ENCODE measurements around the gene TRIAP1.

TRIAP1 gene

DNA sequence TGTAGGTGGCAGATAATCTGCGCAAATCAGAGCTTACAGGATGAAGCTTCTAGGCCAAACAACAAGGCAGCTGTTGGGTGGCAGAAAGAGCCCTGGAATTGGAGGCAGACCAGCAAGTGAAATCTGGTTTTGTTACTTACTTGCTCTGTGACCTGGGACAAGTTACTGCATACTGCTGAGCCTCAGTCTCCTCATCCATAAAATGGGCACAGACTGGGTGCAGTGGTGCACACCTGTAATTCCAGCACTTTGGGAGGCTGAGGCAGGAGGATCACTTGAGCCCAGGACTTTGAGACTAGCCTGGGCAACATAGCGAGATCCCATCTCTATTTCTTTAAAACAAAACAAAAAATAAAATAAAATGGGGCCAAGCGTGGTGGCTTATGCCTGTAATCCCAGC lies 39.6 kb downstream of the TRIAP1 start:
- Histone ChIP-seq H3K23ac (ENCODE audit: low read length) (no peak overlapping the region), H3K27me3 (ENCODE audit: insufficient read depth, low read length) (no peaks in the 10 kb centered on the region), H2AK5ac (ENCODE audit: low read length) (no peak overlapping the region), H3K4me3 (ENCODE audit: low read depth, low read length) (no peak overlapping the region), H2BK120ac (ENCODE audit: insufficient read depth, low read length, poor library complexity) (no peak overlapping the region), H4K8ac (ENCODE audit: low read depth, low read length) (no peak overlapping the region), H4K91ac (ENCODE audit: low read depth, low read length) (no peak overlapping the region), H3K4me2 (ENCODE audit: low read length) (no peak overlapping the region), H3K36me3 (ENCODE audit: control insufficient read depth in 1 of 2, insufficient read depth in 2 of 2, low read length in 2 of 2) (no peaks in the 10 kb centered on the region), H3K79me2 (ENCODE audit: control insufficient read depth, insufficient read depth, low read length, poor library complexity) (no peaks in the 10 kb centered on the region), H3K79me1 (ENCODE audit: low read length) (no peaks in the 10 kb centered on the region), H3K4ac (ENCODE audit: low read depth, low read length) (no peak overlapping the region), H2BK12ac (ENCODE audit: low read length) (no peak overlapping the region), H3K4me1 (ENCODE audit: control insufficient read depth in 1 of 2, insufficient read depth in 2 of 2, low read length in 2 of 2) (no peaks in the 10 kb centered on the region), H3K18ac (ENCODE audit: low read length) (no peak overlapping the region), H3K9ac (ENCODE audit: low read length) (no peak overlapping the region), H4K12ac (ENCODE audit: low read depth, low read length) (no peak overlapping the region), H3K27ac (ENCODE audit: low read depth, low read length) (no peak overlapping the region), H2BK5ac (ENCODE audit: low read depth, low read length, poor library complexity) (no peak overlapping the region), H3K9me3 (ENCODE audit: insufficient read depth, low read depth, low read length) (peaks cover 1% of the 10 kb centered on the region), H3K14ac (ENCODE audit: low read length) (no peak overlapping the region), H2AFZ (ENCODE audit: insufficient read depth, low read length, poor library complexity) (no peak overlapping the region)
- DNase-seq, result no peak
- WGBS (ENCODE audit: extremely low coverage, insufficient coverage, insufficient read length), result no CpG with 5 or more reads among the region's 3 CpGs

DNA sequence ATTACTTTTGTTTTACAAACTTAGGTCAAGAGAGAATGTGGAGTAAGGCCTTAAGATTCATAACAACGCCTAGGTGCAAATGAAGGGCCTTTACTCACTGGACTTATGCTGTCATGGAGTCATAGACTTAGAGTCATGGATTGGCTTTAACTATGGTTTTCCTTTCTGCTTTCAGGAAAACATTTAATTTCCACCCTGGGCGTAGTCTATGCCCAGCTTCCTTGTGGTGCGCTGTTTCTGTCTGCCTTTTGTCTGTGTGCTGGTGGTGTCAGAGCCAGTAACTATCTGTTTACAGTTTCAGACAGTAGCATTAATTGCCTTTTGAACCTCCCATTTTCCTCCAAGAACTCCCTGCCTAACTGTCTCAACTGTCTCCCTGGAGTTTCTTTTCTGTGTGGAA lies 40.1 kb downstream of the TRIAP1 start:
- Histone ChIP-seq H3K79me2 (ENCODE audit: control insufficient read depth, insufficient read depth, low read length, poor library complexity) (no peaks in the 10 kb centered on the region), H2AFZ (ENCODE audit: insufficient read depth, low read length, poor library complexity) (no peak overlapping the region), H3K4me2 (ENCODE audit: low read length) (no peak overlapping the region), H3K4ac (ENCODE audit: low read depth, low read length) (no peak overlapping the region), H3K18ac (ENCODE audit: low read length) (no peak overlapping the region), H2AK5ac (ENCODE audit: low read length) (no peak overlapping the region), H3K4me1 (ENCODE audit: control insufficient read depth in 1 of 2, insufficient read depth in 2 of 2, low read length in 2 of 2) (no peaks in the 10 kb centered on the region), H3K23ac (ENCODE audit: low read length) (no peak overlapping the region), H3K14ac (ENCODE audit: low read length) (no peak overlapping the region), H3K4me3 (ENCODE audit: low read depth, low read length) (no peak overlapping the region), H4K12ac (ENCODE audit: low read depth, low read length) (no peak overlapping the region), H2BK12ac (ENCODE audit: low read length) (no peak overlapping the region), H4K91ac (ENCODE audit: low read depth, low read length) (no peak overlapping the region), H3K9ac (ENCODE audit: low read length) (no peak overlapping the region), H3K27ac (ENCODE audit: low read depth, low read length) (no peak overlapping the region), H3K36me3 (ENCODE audit: control insufficient read depth in 1 of 2, insufficient read depth in 2 of 2, low read length in 2 of 2) (no peaks in the 10 kb centered on the region), H3K9me3 (ENCODE audit: insufficient read depth, low read depth, low read length) (peaks cover 1% of the 10 kb centered on the region), H3K27me3 (ENCODE audit: insufficient read depth, low read length) (no peaks in the 10 kb centered on the region), H3K79me1 (ENCODE audit: low read length) (no peaks in the 10 kb centered on the region), H2BK5ac (ENCODE audit: low read depth, low read length, poor library complexity) (no peak overlapping the region), H4K8ac (ENCODE audit: low read depth, low read length) (no peak overlapping the region), H2BK120ac (ENCODE audit: insufficient read depth, low read length, poor library complexity) (no peak overlapping the region)
- no peak for DNase-seq
- WGBS (ENCODE audit: extremely low coverage, insufficient coverage, insufficient read length), result no CpG with 5 or more reads among the region's 3 CpGs

DNA sequence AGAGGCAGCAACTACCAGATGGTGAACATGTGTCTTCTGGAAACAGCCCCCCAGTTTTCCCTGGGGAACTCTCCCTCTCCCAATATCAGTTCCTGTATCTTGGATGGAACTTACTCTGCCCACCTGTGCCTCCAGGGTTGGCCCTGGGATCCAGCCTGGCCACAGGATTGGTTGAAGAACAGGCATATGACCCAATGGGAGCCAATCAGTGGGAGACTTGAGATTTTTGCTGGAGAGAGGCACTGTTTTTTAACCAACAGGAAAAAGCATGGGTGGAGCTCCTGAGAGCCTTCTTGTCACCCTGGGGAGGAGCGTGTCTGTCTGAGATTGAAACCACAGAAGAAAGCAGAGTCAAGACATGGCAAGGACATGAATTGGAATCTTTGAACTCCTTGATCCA lies 41.9 kb downstream of the TRIAP1 start:
- no CpG with 5 or more reads among the region's 1 CpG for WGBS (ENCODE audit: extremely low coverage, insufficient coverage, insufficient read length)
- no peak overlapping the region for H2BK5ac ChIP-seq (ENCODE audit: low read depth, low read length, poor library complexity)
- no peak overlapping the region for H2AFZ ChIP-seq (ENCODE audit: insufficient read depth, low read length, poor library complexity)

DNA sequence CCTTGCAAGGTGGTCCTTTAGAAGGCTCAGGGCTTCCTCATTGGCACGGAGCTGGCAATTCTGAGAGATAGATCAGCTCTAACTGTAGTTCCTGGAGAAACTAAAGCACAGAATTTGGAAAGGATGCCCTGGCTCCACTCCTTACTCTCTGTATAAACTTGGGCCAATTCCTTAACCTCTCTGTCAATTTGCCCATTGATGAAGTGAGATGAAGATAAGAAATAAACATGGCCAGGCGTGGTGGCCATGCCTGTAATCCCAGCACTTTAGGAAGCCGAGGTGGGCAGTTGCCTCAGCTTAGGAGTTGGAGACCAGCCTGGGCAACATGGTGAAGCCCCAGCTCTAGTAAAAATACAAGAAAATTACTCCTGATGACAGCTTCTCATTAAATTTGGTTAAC lies 42.3 kb downstream of the TRIAP1 start:
- DNase-seq, result no peak
- Histone ChIP-seq H3K79me1 (ENCODE audit: low read length) (no peaks in the 10 kb centered on the region), H3K4ac (ENCODE audit: low read depth, low read length) (no peak overlapping the region), H4K8ac (ENCODE audit: low read depth, low read length) (no peak overlapping the region), H3K18ac (ENCODE audit: low read length) (no peak overlapping the region), H2BK120ac (ENCODE audit: insufficient read depth, low read length, poor library complexity) (no peak overlapping the region), H3K14ac (ENCODE audit: low read length) (no peak overlapping the region), H4K12ac (ENCODE audit: low read depth, low read length) (no peak overlapping the region), H2AFZ (ENCODE audit: insufficient read depth, low read length, poor library complexity) (no peak overlapping the region), H3K36me3 (ENCODE audit: control insufficient read depth in 1 of 2, insufficient read depth in 2 of 2, low read length in 2 of 2) (no peaks in the 10 kb centered on the region), H3K23ac (ENCODE audit: low read length) (no peak overlapping the region), H3K9me3 (ENCODE audit: insufficient read depth, low read depth, low read length) (peaks cover 1% of the 10 kb centered on the region), H2BK5ac (ENCODE audit: low read depth, low read length, poor library complexity) (no peak overlapping the region), H3K4me1 (ENCODE audit: control insufficient read depth in 1 of 2, insufficient read depth in 2 of 2, low read length in 2 of 2) (no peaks in the 10 kb centered on the region), H2BK12ac (ENCODE audit: low read length) (no peak overlapping the region), H3K79me2 (ENCODE audit: control insufficient read depth, insufficient read depth, low read length, poor library complexity) (no peaks in the 10 kb centered on the region), H3K4me2 (ENCODE audit: low read length) (no peak overlapping the region), H4K91ac (ENCODE audit: low read depth, low read length) (no peak overlapping the region), H3K27ac (ENCODE audit: low read depth, low read length) (no peak overlapping the region), H3K4me3 (ENCODE audit: low read depth, low read length) (no peak overlapping the region), H2AK5ac (ENCODE audit: low read length) (no peak overlapping the region), H3K27me3 (ENCODE audit: insufficient read depth, low read length) (no peaks in the 10 kb centered on the region), H3K9ac (ENCODE audit: low read length) (no peak overlapping the region)
- no CpG with 5 or more reads among the region's 3 CpGs for WGBS (ENCODE audit: extremely low coverage, insufficient coverage, insufficient read length)

More for the DNA sequence above, 41.9 kb downstream of the TRIAP1 start:
- Histone ChIP-seq H3K4me2 (ENCODE audit: low read length) (no peak overlapping the region), H3K4ac (ENCODE audit: low read depth, low read length) (no peak overlapping the region), H3K36me3 (ENCODE audit: control insufficient read depth in 1 of 2, insufficient read depth in 2 of 2, low read length in 2 of 2) (no peaks in the 10 kb centered on the region), H3K18ac (ENCODE audit: low read length) (no peak overlapping the region), H2BK120ac (ENCODE audit: insufficient read depth, low read length, poor library complexity) (no peak overlapping the region), H3K23ac (ENCODE audit: low read length) (no peak overlapping the region), H3K9me3 (ENCODE audit: insufficient read depth, low read depth, low read length) (peaks cover 1% of the 10 kb centered on the region), H2BK12ac (ENCODE audit: low read length) (no peak overlapping the region), H4K8ac (ENCODE audit: low read depth, low read length) (no peak overlapping the region), H3K4me1 (ENCODE audit: control insufficient read depth in 1 of 2, insufficient read depth in 2 of 2, low read length in 2 of 2) (no peaks in the 10 kb centered on the region), H4K91ac (ENCODE audit: low read depth, low read length) (no peak overlapping the region), H2AK5ac (ENCODE audit: low read length) (no peak overlapping the region), H3K27ac (ENCODE audit: low read depth, low read length) (no peak overlapping the region), H3K9ac (ENCODE audit: low read length) (no peak overlapping the region), H4K12ac (ENCODE audit: low read depth, low read length) (no peak overlapping the region), H3K79me1 (ENCODE audit: low read length) (no peaks in the 10 kb centered on the region), H3K27me3 (ENCODE audit: insufficient read depth, low read length) (no peaks in the 10 kb centered on the region), H3K4me3 (ENCODE audit: low read depth, low read length) (no peak overlapping the region), H3K14ac (ENCODE audit: low read length) (no peak overlapping the region), H3K79me2 (ENCODE audit: control insufficient read depth, insufficient read depth, low read length, poor library complexity) (no peaks in the 10 kb centered on the region)
- DNase-seq, result no peak

All from trophoblast cell (in vitro differentiated cells and primary cell).